NCI-H460 (cell line): ENCODE measurements around the gene BAIAP2L1. TPM values are rescaled to one million over a fixed set of nuclear protein-coding genes. Genes with fewer than 3 reads are reported as not detected.
A peak's percentile ranks its signal among the peaks of the same experiment; 100 is the strongest.
"Not testable (repeated sequence)": the region's sequence is repeated elsewhere in the genome, so short reads cannot be mapped to it uniquely, and the experiment has no call there.

ENCODE experiments used
- DNase-seq: peaks from one replicate; pipeline ENCODE4 v3.0.0-alpha.2; 2016; ENCODE audit warnings: low read depth; ENCODE audit errors: extremely low read depth
- polyA plus RNA-seq: library from polyadenylated mRNA; depleted of rRNA; stranded (reverse); fragments of >200 nt; gene quantifications from 2 replicates; pipeline ENCODE4 v1.2.3, GENCODE V29; 2014; cell fraction: nucleus; rRNA removed
- total RNA-seq: library from RNA; depleted of rRNA; stranded (reverse); fragments of >200 nt; shearing (Covaris generic); gene quantifications from 2 replicates; pipeline ENCODE4 v1.2.3, GENCODE V29; 2014; rRNA removed

Gene BAIAP2L1, protein sequence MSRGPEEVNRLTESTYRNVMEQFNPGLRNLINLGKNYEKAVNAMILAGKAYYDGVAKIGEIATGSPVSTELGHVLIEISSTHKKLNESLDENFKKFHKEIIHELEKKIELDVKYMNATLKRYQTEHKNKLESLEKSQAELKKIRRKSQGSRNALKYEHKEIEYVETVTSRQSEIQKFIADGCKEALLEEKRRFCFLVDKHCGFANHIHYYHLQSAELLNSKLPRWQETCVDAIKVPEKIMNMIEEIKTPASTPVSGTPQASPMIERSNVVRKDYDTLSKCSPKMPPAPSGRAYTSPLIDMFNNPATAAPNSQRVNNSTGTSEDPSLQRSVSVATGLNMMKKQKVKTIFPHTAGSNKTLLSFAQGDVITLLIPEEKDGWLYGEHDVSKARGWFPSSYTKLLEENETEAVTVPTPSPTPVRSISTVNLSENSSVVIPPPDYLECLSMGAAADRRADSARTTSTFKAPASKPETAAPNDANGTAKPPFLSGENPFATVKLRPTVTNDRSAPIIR
- 29.9 and 31.5 TPM in 2 replicates for total RNA-seq
- polyA plus RNA-seq: 12.5 and 17.5 TPM in 2 replicates

DNA sequence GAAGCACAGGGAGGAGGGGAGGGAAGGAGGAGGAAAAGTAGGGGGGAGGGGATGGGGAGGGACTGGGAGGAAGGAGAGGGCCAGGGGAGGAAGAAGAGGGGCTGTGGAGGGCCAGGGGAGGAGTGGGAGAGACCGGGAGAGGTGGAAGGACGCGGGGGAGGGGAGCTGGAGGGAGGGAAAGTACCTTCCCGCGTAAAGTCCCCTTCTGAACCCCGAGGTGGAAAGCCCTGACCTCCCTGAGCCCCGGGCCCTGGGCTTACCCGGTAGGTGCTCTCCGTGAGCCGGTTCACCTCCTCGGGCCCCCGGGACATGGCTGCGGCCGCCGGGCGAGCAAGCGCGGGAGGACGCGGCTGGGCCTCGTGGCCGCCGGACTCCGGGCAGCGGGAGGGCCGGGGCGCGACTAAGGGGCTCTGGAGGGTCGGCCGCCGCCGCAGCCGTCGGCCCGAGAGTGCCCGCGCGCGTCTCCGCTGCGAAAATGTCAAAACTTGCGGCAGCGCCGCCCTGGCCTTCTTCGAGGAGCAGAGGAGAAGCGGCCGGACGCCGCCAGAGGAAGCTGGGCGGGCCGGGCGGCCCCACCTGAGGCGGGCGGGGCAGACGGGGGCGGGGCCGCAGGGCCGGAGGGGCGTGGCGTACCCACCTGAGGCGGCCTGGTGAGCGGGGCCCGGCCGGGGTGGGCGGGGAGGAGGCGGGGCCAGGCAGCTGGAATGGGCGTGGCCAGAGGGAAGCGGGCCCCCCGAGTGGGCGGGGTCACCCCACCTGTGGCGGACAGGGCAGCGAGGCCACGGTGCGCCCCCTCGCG is at the start of gene BAIAP2L1:
BAIAP2L1 (minus strand) TSS at position 549 of the 799 bp plus-strand sequence; CDS start at position 311, 238 bp downstream.
- peak; percentile 86 for DNase-seq

DNA sequence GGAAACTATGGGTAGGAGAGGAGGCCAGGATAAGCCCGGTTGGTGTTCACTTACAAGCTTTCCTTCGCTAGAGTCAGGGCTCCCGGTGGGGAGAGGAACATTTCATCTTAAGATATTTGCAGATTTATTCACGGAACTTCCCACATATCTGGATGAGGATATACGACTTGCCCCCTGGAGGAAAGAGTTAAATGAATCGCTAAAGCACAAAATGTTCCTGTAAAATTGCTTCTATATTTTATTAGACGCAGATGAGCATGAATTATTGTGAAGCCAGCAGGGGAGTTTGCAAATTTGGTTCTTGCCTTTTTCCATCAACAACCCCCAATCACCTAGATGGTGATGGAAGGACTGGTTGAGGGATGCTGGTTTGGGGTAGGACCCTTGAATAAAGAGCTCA is 47.9 kb upstream of the BAIAP2L1 start:
- no peak for DNase-seq

DNA sequence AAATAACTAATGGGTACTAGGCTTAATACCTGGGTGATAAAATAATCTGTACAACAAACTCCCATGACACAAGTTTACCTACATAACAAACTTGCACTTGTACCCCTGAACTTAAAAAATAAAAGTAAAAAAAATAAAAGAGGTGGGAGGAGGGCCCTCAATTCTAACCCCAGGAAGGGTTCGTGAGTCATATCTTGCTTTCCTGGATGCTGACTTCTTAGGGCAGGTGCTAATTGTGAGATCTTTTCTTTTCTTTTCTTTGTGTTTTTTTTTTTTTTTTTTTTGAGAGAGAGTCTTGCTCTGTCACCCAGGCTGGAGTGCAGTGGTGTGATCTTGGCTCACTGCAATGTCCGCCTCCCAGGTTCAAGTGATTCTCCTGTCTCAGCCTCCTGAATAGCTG is 40.1 kb upstream of the BAIAP2L1 start:
- DNase-seq: not testable (repeated sequence)

DNA sequence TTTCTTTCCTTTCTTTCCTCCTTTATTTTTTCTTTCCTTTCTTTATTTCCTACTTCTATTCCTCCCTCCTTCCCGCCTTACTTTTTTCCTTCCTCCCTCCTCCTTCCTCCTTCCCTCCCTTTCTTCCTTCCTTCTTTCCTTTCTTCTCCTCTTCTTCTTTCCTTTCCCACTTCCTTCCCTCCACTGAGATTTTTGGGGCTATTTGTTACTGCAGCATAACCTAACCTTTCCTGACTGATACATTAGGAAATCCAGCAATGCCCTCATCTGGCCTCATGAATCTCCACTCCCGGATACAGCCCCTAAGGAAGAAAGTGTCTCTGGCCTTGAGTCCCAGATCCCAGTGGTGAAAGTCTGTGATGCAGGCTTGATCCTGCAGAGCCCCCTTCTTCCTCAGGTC is 38.6 kb upstream of the BAIAP2L1 start:
- DNase-seq: no peak

DNA sequence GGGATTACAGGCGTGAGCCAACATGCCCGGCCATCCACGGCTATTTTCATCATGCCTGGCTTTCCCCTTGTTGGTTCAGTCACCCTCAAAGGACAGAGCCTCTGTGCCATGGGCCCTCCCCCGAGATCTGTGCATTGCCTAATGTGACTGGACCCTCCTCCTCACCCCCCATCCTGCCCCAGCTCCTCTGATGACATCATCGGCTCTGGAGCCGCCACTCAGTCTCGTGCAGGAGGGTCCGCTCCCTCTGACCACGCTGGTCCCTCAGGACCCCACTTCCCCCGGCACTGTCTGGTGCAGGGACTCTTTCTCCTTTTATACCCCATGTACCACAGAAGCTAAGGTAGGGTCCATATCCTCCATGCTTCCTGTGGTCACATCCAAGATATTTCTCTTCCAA is 33.2 kb upstream of the BAIAP2L1 start:
- DNase-seq: no peak

DNA sequence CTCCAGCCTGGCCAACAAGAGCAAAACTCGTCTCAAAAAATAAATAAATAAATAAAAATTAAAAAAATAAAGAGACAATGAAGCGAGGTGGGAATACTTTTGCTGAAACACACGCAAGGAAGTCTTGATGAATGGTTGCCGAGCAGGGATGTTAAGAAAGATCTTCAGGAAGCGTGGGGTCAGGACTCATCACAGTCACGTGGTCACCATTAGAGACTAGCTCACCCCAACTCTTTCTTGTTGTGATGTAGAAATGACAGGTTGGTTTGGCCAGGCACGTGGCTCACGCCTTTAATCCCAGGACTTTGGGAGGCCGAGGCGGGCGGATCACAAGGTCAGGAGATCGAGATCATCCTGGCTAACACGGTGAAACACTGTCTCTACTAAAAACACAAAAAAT is 28.9 kb upstream of the BAIAP2L1 start:
- no peak for DNase-seq

DNA sequence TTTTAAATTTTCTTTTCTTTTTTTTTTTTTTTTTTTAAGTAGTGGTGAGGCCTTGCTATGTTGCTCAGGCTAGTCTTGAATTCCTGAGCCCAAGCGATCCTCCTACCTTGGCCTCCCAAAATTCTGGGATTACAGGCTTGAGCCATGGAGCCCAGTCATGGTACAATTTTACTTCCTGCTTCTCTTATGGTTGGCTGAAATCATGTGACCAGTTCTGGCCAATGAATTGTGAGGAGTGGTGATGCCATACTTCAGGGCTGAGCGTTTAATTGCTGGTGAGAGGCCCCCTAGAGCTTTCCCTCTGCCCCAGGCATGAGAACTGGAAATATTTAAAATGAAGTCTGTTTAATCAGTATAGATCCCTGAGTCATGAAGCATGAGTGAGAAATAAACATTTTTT is 22.2 kb upstream of the BAIAP2L1 start:
- no peak for DNase-seq

DNA sequence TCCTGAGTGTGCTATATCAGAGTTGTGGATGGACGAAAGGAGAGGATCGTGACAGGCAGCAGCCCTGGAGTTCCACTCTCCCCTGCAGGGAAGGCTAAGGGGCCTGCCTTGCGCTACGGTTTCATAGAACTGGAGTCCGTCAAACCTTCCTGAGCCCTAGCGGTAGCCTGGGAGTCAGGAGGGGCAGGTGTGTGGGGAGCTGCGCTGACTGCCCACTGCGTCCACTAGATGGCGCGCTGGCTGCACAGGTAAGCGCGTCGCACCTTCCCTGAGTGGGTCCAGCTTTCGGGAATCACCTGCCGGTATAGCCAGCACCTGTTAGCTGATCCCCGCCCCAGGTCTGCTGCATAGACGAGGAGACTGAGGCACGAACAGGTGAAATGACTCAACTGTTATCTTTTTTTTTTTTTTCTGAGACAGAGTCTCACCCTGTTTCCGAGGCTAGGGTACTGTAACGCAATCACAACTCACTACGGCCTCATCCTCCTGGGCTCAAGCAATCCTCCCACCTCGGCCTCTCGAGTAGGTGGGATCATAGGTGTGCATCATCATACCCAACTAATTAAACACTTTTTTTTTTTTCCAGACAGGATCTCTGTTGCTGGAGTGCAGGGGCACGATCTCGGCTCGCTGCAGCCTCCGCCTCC is 20.2 kb upstream of the BAIAP2L1 start:
- peak; percentile 61 for DNase-seq

DNA sequence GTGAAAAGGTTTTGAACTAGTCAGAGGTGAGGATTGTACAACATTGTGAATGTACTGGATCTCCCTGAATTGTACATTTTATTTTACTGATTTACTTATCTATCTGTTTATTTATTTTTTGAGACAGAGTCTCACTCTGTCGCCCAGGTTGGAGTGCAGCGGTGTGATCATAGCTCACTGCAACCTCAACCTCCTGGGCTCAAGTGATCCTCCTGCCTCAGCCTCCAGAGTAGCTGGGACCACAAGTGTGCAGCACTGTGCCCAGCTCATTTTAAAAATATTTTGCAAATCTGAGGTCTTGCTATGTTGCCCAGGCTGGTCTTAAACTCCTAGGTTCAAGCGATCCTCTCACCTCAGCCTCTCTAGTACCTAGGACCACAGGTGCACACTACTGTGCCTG is 19.1 kb upstream of the BAIAP2L1 start:
- not testable (repeated sequence) for DNase-seq

DNA sequence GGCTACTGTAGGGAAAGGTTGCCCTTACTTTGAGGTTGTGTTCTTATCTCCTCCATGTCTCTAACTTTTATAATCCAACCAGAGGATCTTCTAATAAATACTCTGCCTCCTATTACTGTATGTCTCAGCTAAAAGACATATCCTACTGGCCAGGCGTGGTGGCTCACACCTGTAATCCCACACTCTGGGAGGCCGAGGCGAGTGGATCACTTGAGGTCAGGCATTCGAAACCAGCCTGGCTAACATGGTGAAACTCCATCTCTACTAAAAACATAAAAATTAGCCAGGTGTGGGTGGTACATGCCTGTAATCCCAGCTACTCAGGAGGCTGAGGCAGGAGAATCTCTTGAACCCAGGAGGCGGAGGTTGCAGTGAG is 18.4 kb upstream of the BAIAP2L1 start:
- DNase-seq: not testable (repeated sequence)

DNA sequence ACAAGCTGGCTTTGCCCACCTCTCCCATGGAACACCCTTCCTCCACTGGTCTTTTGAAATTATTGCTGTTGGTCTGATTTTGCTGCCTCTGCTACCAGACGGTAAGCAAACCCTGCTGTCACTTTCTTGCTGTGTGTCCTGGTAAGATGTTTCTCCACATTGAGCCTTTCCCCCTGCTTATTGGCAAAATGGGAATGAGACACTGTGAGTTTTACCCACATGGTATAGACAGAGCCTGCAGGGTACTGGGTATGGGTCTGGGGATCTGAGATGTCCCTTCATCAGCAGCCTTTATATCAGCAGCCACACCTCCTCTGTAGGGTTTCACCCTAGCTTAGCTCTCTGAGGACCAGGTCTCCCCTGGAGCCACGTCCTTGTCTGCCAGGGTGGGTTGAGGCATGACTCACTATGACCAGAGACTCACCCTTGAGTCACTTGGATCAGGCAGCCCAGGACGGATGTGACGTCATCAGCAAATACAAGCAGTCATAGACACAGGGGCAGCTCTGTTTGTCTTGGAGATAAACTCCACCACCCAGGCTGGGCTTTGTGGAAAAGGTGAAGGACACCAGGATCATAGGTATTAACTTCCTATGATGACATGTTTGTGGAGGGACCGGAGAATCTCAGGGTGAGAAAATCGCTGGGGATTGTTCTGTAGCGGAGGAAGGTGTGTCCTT is 17.9 kb upstream of the BAIAP2L1 start:
- peak; percentile 95 for DNase-seq

DNA sequence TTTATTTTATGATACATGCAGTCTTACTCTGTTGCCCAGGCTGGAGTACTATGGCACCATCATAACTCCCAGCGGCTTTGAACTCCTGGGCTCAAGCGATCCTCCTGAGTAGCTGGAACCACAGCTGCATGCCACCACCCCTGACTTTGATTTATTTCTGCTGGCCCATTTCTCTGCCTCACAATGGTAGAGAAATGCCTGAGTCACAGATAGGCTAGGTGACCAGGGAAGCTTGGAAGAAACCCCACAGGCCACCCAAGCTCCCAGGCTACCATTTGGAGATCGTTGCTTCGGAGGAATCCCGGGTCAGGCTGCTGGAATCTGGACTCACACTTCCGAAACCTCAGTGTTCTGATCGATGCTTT is 17.4 kb upstream of the BAIAP2L1 start:
- no peak for DNase-seq

DNA sequence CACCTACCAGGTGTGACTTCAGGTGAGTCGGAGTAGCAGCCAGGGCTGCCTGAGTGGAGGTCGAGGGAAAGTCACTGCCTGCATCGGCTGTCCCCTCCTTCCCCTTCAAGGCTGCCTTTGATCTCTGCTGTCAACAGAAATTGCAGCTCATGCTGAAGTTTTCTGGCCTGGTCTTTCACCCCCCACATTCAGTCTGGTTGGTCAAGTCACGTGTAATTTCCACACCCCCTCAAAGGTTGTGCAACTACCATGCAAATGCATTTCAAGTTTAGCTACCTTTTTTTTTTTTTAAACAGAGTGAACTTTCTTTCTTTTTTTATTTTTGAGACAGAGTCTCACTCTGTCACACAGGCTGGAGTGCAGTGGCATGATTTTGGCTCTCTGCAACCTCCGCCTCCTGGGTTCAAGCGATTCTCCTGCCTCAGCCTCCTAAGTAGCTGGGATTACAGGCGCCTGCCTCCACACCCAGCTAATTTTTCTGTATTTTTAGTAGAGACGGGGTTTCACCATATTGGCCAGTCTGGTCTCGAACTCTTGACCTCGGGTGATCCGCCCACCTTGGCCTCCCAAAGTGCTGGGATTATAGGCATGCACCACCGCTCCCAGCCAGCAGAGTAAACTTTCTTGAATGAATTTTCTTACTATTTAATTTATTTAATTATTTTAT is 16.8 kb upstream of the BAIAP2L1 start:
- not testable (repeated sequence) for DNase-seq

DNA sequence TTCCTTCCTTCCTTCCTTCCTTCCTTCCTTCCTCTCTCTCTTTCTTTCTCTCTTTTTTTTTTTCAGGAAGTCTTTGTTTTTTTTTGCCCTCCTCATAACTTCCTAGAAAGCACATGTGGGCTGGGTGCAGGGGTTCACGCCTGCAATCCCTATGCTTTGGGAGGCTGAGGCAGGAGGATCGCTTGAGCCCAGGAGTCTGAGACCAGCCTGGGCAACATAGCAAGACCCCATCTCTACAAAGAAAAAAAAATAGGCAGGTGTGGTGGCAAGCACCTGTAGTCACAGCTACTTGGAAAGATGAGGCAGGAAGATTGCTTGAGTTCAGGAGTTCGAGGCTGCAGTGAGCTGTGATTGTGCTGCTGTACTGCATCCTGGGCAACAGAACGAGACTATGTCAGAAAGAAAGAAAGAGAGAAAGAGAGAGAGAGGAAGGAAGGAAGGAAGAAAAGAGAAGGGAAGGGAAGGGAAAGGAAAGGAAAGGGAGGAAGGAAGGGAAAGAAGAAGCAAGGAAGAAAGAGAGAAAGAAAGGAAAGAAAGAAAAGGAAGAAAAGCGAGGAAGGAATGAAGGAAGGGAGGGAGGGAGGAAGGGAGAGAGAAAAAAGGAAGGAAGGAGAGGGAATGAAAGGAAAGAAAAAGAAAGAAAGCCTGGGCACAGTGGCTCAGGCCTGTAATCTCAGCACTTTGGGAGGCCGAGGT is 13.5 kb upstream of the BAIAP2L1 start:
- no peak for DNase-seq

DNA sequence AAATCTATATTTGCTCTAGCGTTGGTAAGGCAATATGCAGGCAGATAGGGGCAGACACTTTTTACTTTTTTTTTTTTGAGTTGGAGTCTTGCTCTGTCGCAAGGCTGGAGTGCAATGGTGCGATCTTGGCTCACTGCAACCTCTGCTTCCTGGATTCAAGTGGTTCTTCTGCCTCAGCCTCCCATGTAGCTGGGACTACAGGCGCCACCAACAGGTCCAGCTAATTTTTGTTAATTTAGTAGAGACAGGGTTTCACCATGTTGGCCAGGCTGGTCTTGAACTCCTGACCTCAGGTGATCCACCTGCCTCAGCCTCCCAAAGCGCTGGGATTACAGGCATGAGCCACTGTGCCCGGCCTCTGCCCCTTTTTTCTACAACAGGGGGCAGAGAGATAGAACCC is 12.8 kb upstream of the BAIAP2L1 start:
- DNase-seq: not testable (repeated sequence)

DNA sequence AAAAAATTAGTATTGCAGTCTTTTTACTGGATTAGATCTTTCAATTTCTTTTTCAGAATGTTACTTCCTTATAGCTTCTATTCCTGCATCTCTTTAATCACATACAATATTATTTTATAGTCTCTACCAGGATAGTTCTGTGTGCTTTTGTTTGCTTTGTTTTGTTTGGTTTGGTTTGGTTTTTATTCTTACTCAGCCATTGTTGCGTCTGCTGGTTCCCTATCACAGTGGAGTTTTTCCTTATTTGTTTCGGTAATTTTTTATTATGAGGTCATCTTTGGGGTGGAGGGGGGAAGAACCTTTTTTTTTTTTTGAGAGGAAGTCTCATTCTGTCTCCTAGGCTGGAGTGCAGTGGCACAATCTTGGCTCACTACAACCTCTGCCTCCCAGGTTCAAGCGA is 9.0 kb upstream of the BAIAP2L1 start:
- DNase-seq: no peak

DNA sequence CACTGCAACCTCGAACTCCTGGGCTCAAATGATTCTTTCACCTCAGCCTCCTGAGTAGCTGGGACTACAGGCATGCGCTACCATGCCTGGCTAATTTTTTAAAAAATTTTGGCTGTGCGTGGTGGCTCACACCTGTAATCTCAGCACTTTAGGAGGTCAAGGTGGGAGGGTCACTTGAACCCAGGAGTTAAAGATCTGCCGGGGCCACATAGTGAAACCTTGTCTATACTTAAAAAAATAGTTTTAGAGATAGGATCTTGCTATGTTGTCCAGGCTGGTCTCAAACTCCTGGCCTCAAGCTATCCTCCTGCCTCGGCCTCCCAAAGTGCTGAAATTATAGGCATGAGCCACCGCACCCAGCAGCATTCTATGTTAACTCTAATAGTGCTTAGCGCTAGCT is 7.3 kb upstream of the BAIAP2L1 start:
- not testable (repeated sequence) for DNase-seq

DNA sequence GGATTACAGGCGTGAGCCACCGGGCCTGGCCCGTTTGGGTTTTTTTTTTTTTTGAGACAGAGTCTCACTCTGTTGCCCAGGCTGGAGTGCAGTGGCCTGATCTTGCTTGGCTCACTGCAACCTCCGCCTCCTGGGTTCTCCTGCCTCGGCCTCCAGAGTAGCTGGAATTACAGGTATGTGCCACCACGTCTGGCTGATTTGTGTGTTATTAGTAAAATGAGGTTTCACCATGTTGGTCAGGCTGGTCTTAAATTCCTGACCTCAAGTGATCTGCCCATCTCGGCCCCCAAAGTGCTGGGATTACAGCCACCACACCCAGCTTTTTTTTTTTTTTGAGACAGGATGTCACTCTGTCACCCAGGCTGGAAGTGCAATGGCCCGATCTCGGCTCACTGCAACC is 5.9 kb upstream of the BAIAP2L1 start:
- no peak for DNase-seq

DNA sequence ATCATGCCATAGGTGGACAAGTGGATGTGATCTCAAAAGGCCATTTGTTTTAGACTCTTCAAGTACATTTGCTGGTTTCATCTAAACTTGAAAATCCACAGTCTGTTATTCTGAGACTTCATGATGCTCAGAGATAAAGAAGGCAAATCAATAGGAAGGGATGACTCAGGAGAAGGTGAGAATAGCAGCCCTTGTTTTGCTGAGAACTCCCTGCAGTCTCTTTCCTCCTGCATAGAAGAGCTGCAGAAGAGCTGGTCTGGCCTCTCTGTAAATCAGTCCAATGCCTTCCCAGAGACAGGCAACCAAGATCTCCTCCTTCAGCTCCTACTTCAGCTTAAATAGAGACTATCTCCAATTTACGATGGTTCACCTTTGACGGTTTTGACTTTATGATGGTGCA is 4.0 kb upstream of the BAIAP2L1 start:
- DNase-seq: no peak
